ENCODE measurements around the gene KLF11.

KLF11 gene

GRCh38 chr2:10067330-10067729 is 24.0 kb downstream of the KLF11 start:
- DNase-seq: no peak

GRCh38 chr2:10067881-10068280 is 24.5 kb downstream of the KLF11 start:
- no peak for DNase-seq

GRCh38 chr2:10071176-10071575 is 27.8 kb downstream of the KLF11 start:
- DNase-seq: no peak

GRCh38 chr2:10071595-10071994 is 28.2 kb downstream of the KLF11 start:
- DNase-seq: no peak

- peak; percentile 79 for DNase-seq
These were observed 29.5 kb downstream of the KLF11 start for GRCh38 chr2:10072656-10073480.

GRCh38 chr2:10073706-10074105 is 30.4 kb downstream of the KLF11 start:
- no peak for DNase-seq

GRCh38 chr2:10075101-10075500 is 31.8 kb downstream of the KLF11 start:
- DNase-seq: no peak

- no peak for DNase-seq
These were observed 32.3 kb downstream of the KLF11 start for GRCh38 chr2:10075571-10076209.

- DNase-seq: no peak
These were observed 33.2 kb downstream of the KLF11 start for GRCh38 chr2:10076511-10076910.

- no peak for DNase-seq
These were observed 33.7 kb downstream of the KLF11 start for GRCh38 chr2:10076988-10077527.

- no peak for DNase-seq
These were observed 34.7 kb downstream of the KLF11 start for GRCh38 chr2:10078001-10078400.

GRCh38 chr2:10078704-10079265 is 35.4 kb downstream of the KLF11 start:
- DNase-seq: no peak

- DNase-seq: peak; percentile 77
These were observed 36.0 kb downstream of the KLF11 start for GRCh38 chr2:10079266-10079869.

- DNase-seq: no peak
These were observed 36.7 kb downstream of the KLF11 start, which contains the start of gene CYS1 for GRCh38 chr2:10079870-10080535. Gene CYS1, minus strand, starts transcription at chr2:10080411. Its CDS starts 188 bp downstream, at chr2:10080223.

GRCh38 chr2:10080536-10081304 is 37.4 kb downstream of the KLF11 start:
- no peak for DNase-seq

- no peak for DNase-seq
These were observed 39.7 kb downstream of the KLF11 start for GRCh38 chr2:10083046-10083445.

- no peak for DNase-seq
These were observed 40.4 kb downstream of the KLF11 start for GRCh38 chr2:10083692-10084211.

- no peak for DNase-seq
These were observed 41.0 kb downstream of the KLF11 start for GRCh38 chr2:10084223-10084865.

GRCh38 chr2:10085043-10085667 is 41.8 kb downstream of the KLF11 start:
- no peak for DNase-seq

GRCh38 chr2:10085668-10086059 is 42.3 kb downstream of the KLF11 start:
- DNase-seq: no peak
